HG03097 (cell line): ENCODE measurements around the gene PRSS57.
"Not testable (repeated sequence)": the region's sequence is repeated elsewhere in the genome, so short reads cannot be mapped to it uniquely, and the experiment has no call there.

ENCODE experiments used
- ATAC-seq: cut with Tn5 transposase; IDR thresholded peaks from one replicate; pipeline ENCODE4 v1.9.1; 2021; ENCODE audit not compliant: unreplicated experiment, low FRiP score

The PRSS57 gene

DNA sequence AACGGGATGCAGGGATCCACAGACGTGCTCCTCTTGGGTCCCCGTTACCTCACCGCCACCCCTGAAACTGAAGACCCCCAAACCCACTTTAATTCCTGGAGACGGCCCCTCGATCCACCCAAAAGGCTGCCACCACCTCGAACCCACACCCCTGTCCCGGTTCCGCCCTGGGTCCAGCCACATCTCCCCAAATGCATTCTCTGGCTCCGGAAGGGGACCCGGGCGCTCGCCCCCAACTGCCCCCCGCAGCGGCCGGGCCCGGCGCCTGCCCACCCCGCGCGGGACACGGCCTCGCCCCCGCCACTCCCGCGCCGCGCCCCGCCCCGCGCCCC, 19.3 kb downstream of the PRSS57 start:
- no peak for ATAC-seq

- ATAC-seq, result no peak
These were observed 20.7 kb downstream of the PRSS57 start for GRCh38 chr19:674282-675151.

- ATAC-seq, result no peak
These were observed 24.6 kb downstream of the PRSS57 start for GRCh38 chr19:670609-671075.

- ATAC-seq, result not testable (repeated sequence)
These were observed 26.4 kb downstream of the PRSS57 start for GRCh38 chr19:668675-669434.

DNA sequence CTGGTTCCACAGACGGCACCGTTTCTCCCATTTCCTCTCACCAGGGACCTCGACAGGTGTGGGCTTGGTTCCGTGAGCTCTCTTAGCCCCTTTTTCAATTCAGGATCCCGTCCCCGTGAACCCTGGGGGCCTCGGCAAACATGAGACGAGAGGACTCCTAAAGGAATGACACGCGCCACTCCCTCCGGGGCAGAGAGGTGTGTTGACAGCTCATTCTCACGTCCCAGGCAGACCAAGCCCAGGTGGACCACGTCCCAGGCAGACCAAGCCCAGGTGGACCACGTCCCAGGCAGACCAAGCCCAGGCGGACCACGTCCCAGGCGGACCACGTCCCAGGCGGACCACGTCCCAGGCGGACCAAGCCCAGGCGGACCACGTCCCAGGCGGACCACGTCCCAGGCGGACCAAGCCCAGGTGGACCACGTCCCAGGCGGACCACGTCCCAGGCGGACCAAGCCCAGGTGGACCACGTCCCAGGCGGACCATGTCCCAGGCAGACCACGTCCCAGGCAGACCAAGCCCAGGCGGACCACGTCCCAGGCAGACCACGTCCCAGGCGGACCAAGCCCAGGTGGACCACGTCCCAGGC, 28.2 kb downstream of the PRSS57 start:
- not testable (repeated sequence) for ATAC-seq

DNA sequence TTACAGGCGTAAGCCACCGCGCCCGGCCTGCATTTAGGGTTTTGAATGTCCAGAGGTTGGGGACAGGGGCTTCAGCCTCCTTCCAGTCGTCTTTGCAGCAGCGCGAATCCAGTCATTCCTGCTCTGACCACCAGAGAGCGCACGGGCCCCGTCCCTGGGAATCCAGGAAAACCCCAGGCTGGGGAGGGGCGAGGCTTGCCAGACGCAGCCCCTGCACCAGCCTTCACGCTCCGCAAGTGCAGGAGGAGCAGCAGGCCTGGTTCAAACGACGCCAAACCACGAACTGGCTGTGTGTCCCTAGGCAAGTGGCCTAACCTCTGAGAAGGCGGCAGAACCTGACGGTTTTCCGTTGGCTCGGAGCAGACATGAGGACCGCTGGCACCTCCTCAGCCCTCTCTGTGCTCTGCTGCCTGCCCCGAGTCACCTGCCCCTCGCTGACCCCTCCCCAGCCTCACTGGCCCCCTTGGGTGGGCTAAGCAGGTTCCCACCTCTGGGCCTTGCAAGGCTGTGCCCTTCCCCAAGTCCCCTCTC, 30.3 kb downstream of the PRSS57 start:
- no peak for ATAC-seq

DNA sequence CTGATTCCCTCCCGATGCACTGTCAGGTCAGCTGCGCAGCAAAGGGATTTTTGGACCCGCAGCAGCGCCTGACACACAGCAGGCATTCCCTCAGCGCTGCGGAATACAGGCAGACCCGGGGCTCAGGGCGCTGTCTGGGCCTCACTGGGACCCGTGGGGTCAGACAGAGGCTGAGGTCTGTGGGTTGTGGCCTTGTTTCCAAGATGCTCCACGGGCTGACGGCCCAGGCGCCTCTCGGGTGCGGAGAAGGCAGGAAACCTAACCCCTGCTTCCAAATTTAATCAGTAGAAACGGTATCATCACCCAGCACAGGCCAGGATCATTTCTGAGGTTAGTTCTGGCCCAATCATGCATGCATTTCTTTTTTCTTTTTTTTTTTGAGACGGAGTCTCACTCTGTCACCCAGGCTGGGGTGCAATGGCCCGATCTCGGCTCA, 31.6 kb downstream of the PRSS57 start:
- peak; percentile 3 for ATAC-seq

DNA sequence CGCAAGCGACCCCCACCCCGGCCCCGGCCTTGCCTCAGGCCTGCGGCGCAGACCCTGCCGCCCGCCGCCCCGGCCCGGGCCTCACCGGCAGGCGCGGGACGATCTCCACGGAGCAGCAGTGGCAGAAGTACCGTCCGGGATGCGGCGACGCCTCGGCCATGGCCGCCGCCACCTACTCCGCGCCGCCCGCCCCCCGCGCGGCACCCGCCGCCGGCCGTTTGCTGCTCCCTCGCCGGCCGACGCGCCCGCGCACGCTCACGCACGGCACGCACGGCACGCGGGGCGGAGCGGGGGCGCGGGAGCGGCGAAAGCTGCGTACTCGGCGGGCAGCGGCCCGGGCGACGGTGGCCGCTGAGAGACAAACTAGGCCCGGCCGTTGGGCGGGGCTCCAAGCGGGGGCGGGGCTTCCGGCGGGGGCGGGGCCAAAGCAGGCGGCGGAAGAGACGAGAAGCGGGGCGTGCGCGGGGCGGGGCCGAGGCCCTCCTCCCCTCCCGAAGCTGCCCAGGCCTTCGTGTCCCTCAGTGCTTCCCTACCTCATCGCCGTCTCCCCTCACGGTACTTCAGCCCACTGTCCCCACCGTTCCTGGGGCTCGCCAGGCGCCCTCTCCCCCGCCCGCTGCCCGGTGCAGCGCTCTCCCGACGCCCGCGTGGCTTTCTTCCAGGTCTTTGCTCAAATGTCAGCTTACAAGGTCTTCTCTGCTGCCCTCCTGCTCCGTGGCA, 32.1 kb downstream of the PRSS57 start, which contains the start of gene RNF126:
RNF126 (minus strand) TSS at position 253 of the 720 bp plus-strand sequence; CDS start at position 160, 93 bp downstream.
- ATAC-seq, result peak; percentile 55

- no peak for ATAC-seq
These were observed 32.9 kb downstream of the PRSS57 start for GRCh38 chr19:662207-662961.

GRCh38 chr19:661427-662196, 33.6 kb downstream of the PRSS57 start:
- ATAC-seq, result no peak

DNA sequence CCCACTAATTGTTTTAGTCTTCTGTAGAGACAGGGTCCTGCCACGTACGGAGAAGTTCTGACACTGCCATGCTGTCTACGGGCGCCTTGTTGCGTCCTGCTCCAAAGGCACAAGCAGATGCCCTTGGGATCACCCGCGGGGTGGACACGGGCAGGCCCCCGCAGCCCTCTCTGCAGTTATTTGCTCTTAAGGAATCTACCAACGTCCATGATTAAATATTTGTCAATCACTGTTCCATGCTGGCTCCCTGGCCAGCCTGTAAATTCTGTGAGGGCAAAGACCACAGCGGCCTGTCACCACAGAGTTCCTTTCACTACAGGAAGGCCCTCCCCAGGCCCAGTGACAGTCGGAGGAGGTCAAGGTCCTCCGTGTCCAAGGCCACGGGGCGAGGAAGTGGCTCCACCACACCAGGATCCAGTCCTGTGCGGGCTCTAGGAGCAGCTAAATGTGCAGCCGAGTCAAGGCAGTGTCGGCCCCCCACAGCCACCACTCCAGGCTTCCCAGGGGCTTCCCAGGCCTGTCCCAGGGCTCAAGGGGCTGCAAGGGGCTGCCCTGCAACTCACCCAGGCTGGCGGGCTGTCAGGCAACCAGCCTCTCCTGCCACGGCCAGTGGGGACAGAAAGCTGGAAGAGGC, 34.3 kb downstream of the PRSS57 start:
- ATAC-seq, result no peak

GRCh38 chr19:658916-659839, 36.1 kb downstream of the PRSS57 start:
- ATAC-seq, result no peak

- no peak for ATAC-seq
These were observed 37.0 kb downstream of the PRSS57 start for GRCh38 chr19:658059-658839.

DNA sequence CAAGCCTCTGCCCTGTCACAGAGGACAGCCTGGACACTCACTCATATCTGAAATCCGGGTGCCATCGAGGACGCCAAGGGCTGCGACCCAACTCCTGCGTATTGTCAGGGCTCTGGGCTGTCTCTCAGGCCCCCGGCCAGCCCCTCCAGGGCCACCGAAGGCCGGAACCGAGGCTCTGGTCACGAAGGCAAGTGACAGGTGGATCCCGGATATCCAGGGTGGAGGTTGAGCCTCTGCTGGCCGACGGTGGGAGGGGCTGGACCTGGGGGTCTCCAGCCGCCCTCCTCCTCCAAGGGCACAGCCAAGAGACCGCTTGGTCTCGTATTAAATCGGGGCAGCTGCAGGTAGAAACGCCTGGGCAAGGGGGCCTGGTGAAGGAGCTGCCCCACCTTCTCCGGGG, 37.6 kb downstream of the PRSS57 start:
- no peak for ATAC-seq

- no peak for ATAC-seq
These were observed 38.3 kb downstream of the PRSS57 start for GRCh38 chr19:656751-657559.

- no peak for ATAC-seq
These were observed 39.6 kb downstream of the PRSS57 start for GRCh38 chr19:655691-656090.
